Measurements from ENCODE around the gene PCYOX1L.

DNA sequence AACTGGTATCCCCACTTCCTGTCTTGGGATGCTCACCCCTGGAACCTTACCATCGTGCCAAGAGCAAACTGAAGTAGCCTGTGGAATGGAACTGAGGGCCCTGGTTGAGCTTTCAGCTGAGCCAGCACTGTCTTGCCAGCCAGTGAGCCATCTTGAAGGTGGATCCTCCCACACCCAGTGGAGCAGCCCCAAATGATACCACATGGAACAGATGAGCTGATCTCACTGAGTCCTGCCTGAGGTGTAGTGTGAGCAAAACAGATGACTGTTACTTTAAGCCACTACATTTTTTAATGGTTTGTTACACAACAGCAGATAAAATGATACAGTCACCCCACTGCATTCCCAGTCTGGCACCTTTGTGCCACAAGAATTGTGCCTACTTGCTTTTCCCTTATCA lies 2.2 kb upstream of the PCYOX1L start:
- TF ChIP-seq, protein P1, sequence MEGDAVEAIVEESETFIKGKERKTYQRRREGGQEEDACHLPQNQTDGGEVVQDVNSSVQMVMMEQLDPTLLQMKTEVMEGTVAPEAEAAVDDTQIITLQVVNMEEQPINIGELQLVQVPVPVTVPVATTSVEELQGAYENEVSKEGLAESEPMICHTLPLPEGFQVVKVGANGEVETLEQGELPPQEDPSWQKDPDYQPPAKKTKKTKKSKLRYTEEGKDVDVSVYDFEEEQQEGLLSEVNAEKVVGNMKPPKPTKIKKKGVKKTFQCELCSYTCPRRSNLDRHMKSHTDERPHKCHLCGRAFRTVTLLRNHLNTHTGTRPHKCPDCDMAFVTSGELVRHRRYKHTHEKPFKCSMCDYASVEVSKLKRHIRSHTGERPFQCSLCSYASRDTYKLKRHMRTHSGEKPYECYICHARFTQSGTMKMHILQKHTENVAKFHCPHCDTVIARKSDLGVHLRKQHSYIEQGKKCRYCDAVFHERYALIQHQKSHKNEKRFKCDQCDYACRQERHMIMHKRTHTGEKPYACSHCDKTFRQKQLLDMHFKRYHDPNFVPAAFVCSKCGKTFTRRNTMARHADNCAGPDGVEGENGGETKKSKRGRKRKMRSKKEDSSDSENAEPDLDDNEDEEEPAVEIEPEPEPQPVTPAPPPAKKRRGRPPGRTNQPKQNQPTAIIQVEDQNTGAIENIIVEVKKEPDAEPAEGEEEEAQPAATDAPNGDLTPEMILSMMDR (IDR thresholded peaks at IDR 0.05; ENCODE audit: low read length), result no peak
- no peak for TF ChIP-seq EZH2 (IDR thresholded peaks at IDR 0.05; ENCODE audit: borderline replicate concordance, low read length)

All from OCI-LY1 (cell line).